H1 (cell line): ENCODE data around the gene CCDC183. TPM values are rescaled to one million over a fixed set of nuclear protein-coding genes. Genes with fewer than 3 reads are reported as not detected.

ENCODE experiments used
- CTCF ChIA-PET: fragments of 300-600 bp; sonication (Branson Sonifier 250); formaldehyde crosslinking; loops from one replicate; lab custom pipeline; 2021; ENCODE audit not compliant: partially characterized antibody; lab: Charles Lee
- POLR2A ChIA-PET: fragments of 300-600 bp; sonication (Branson Sonifier 250); formaldehyde crosslinking; loops from one replicate; lab custom pipeline; 2021; ENCODE audit warnings: inconsistent platforms; ENCODE audit not compliant: partially characterized antibody; lab: Charles Lee
- DNase-seq, 2 experiments: peaks; one replicate each; pipeline versions ENCODE4 v3.0.0 to v3.0.0-alpha.2; 2010 to 2022; ENCODE audit warnings: low spot score in 2 of 2, low read depth in 1 of 2, mixed read lengths in 1 of 2
- FAIRE-seq: peaks from 2 replicates; lab custom pipeline; 2011; peaks lifted over from hg19 to GRCh38; lab: Jason Lieb, UNC
- H2AFZ ChIP-seq: 2 replicates; pipeline ENCODE4 v1.8.1; 2012; ENCODE audit warnings: low read length, inconsistent platforms
- H2AK5ac ChIP-seq: 2 replicates; pipeline ENCODE4 v1.6.1; 2013; ENCODE audit warnings: low read depth, low read length
- H2BK120ac ChIP-seq: replicated peaks from 2 replicates; pipeline ENCODE3; 2013; ENCODE audit warnings: low read depth, low read length, inconsistent platforms
- H2BK12ac ChIP-seq: 2 replicates; pipeline ENCODE4 v1.6.1; 2013; ENCODE audit warnings: low read depth, low read length
- H2BK15ac ChIP-seq: 2 replicates; pipeline ENCODE4 v1.6.1; 2013; ENCODE audit warnings: low read length
- H2BK20ac ChIP-seq: 2 replicates; pipeline ENCODE4 v1.6.1; 2013; ENCODE audit warnings: low read length
- H2BK5ac ChIP-seq: 2 replicates; pipeline ENCODE4 v1.6.1; 2013; ENCODE audit warnings: low read depth, low read length
- H3K14ac ChIP-seq: 2 replicates; pipeline ENCODE4 v1.6.1; 2013; ENCODE audit warnings: inconsistent platforms; ENCODE audit not compliant: insufficient read length
- H3K18ac ChIP-seq: 2 replicates; pipeline ENCODE4 v1.6.1; 2013; ENCODE audit warnings: low read length; ENCODE audit errors: extremely low read depth
- H3K23ac ChIP-seq: 2 replicates; pipeline ENCODE4 v1.6.1; 2013; ENCODE audit warnings: inconsistent platforms; ENCODE audit not compliant: insufficient read length
- H3K23me2 ChIP-seq: 2 replicates; pipeline ENCODE4 v1.6.1; 2013; ENCODE audit warnings: low read depth, low read length
- H3K27ac ChIP-seq: 2 replicates; pipeline ENCODE4 v1.6.1; 2011; ENCODE audit warnings: low read depth, low read length, inconsistent platforms
- H3K27me3 ChIP-seq, 4 experiments: replicated peaks in 1 of 4; 1 replicate in 1 of 4; 2 replicates in 3 of 4; pipeline versions ENCODE4 v1.6.1 to v1.8.1; 2011 to 2013; ENCODE audit warnings: low read length in 3 of 4, mild to moderate bottlenecking in 3 of 4, inconsistent platforms in 2 of 4, mixed read lengths in 2 of 4, moderate library complexity in 1 of 4; ENCODE audit not compliant: control insufficient read depth in 3 of 4, insufficient read depth in 3 of 4; ENCODE audit errors: extremely low read depth in 1 of 4
- H3K36me3 ChIP-seq, 4 experiments: 2 replicates each; pipeline versions ENCODE4 v1.6.1 to v1.8.1; 2011 to 2013; ENCODE audit warnings: mild to moderate bottlenecking in 4 of 4, low read length in 3 of 4, moderate library complexity in 2 of 4, control low read depth in 1 of 4, inconsistent platforms in 1 of 4; ENCODE audit not compliant: insufficient read depth in 4 of 4, control insufficient read depth in 2 of 4
- H3K4ac ChIP-seq: replicated peaks from 2 replicates; pipeline ENCODE3; 2013; ENCODE audit warnings: low read length, low read depth, mixed read lengths, inconsistent platforms; ENCODE audit not compliant: insufficient read length
- H3K4me1 ChIP-seq, 4 experiments: replicated peaks in 1 of 4; 1 replicate in 1 of 4; 2 replicates in 3 of 4; pipeline versions ENCODE4 v1.6.1 to v1.8.1; 2011 to 2013; ENCODE audit warnings: low read length in 3 of 4, inconsistent platforms in 2 of 4, mixed read lengths in 1 of 4; ENCODE audit not compliant: insufficient read depth in 4 of 4, control insufficient read depth in 3 of 4
- H3K4me2 ChIP-seq, 2 experiments: 2 replicates each; pipeline versions ENCODE4 v1.6.1 to v1.8.1; 2011 to 2013; ENCODE audit warnings: low read depth in 2 of 2, low read length in 2 of 2, control low read depth in 1 of 2, inconsistent platforms in 1 of 2, mild to moderate bottlenecking in 1 of 2; ENCODE audit not compliant: insufficient read depth in 1 of 2
- H3K4me3 ChIP-seq, 4 experiments: fragments of 200-600, 300-600 bp in 1 of 4; sonication (generic), shearing (Covaris generic), sonication (Bioruptor Twin) in 1 of 4; 2 replicates each; pipeline versions ENCODE4 v1.5.1 to v1.8.1; 2011 to 2016; ENCODE audit warnings: low read length in 4 of 4, low read depth in 3 of 4, control low read depth in 2 of 4, inconsistent platforms in 2 of 4, mild to moderate bottlenecking in 2 of 4, mixed read lengths in 1 of 4, moderate library complexity in 1 of 4; ENCODE audit not compliant: insufficient read depth in 2 of 4; ENCODE audit errors: extremely low read depth in 1 of 4
- H3K56ac ChIP-seq: replicated peaks from 2 replicates; pipeline ENCODE3; 2013; ENCODE audit warnings: low read depth, mild to moderate bottlenecking, mixed read lengths, low read length, inconsistent platforms; ENCODE audit not compliant: insufficient read length
- H3K79me1 ChIP-seq: 2 replicates; pipeline ENCODE4 v1.6.1; 2013; ENCODE audit warnings: low read depth, low read length, control low read depth
- H3K79me2 ChIP-seq, 2 experiments: 2 replicates each; pipeline versions ENCODE4 v1.6.1 to v1.8.1; 2012 to 2013; ENCODE audit warnings: low read length in 2 of 2, mild to moderate bottlenecking in 2 of 2, inconsistent platforms in 1 of 2; ENCODE audit not compliant: insufficient read depth in 2 of 2, control insufficient read depth in 1 of 2
- H3K9ac ChIP-seq, 4 experiments: replicated peaks in 1 of 4; 1 replicate in 1 of 4; 2 replicates in 3 of 4; pipeline versions ENCODE4 v1.6.1 to v1.8.1; 2011 to 2013; ENCODE audit warnings: low read depth in 3 of 4, low read length in 3 of 4, control low read depth in 2 of 4, mild to moderate bottlenecking in 2 of 4, moderate library complexity in 2 of 4, inconsistent platforms in 1 of 4; ENCODE audit errors: extremely low read depth in 1 of 4
- H3K9me3 ChIP-seq, 2 experiments: 2 replicates each; pipeline versions ENCODE4 v1.6.1 to v1.8.1; 2012 to 2013; ENCODE audit warnings: mild to moderate bottlenecking in 2 of 2, moderate library complexity in 2 of 2, control low read depth in 1 of 2, inconsistent platforms in 1 of 2, low read depth in 1 of 2, low read length in 1 of 2, mixed read lengths in 1 of 2; ENCODE audit not compliant: insufficient read depth in 2 of 2
- H4K20me1 ChIP-seq, 2 experiments: replicated peaks in 1 of 2; 2 replicates each; pipeline versions ENCODE3 to v1.8.1; 2011 to 2013; ENCODE audit warnings: inconsistent platforms in 2 of 2, low read length in 2 of 2, mild to moderate bottlenecking in 1 of 2; ENCODE audit not compliant: insufficient read depth in 2 of 2, control insufficient read depth in 1 of 2
- H4K5ac ChIP-seq: 2 replicates; pipeline ENCODE4 v1.6.1; 2013; ENCODE audit warnings: low read length, low read depth, mixed read lengths, inconsistent platforms; ENCODE audit not compliant: insufficient read length
- H4K8ac ChIP-seq: 2 replicates; pipeline ENCODE4 v1.8.0; 2013; ENCODE audit warnings: mild to moderate bottlenecking, moderate library complexity, low read length, inconsistent platforms; ENCODE audit not compliant: insufficient read depth; ENCODE audit errors: extremely low read depth
- H4K91ac ChIP-seq: replicated peaks from 2 replicates; pipeline ENCODE3; 2013; ENCODE audit warnings: low read length, mixed read lengths, inconsistent platforms; ENCODE audit not compliant: insufficient read length
- BRCA1 ChIP-seq: IDR thresholded peaks from 2 replicates; pipeline ENCODE4 v1.6.1; 2012; ENCODE audit warnings: low read depth, low read length, improper control_type of control experiment
- CHD2 ChIP-seq: IDR thresholded peaks from 2 replicates; pipeline ENCODE4 v1.6.1; 2012; ENCODE audit warnings: low read length, improper control_type of control experiment
- CREB1 ChIP-seq: IDR thresholded peaks from 2 replicates; pipeline ENCODE4 v1.6.1; 2012; ENCODE audit warnings: inconsistent platforms
- EZH2 ChIP-seq: fragments of 200-600 bp; sonication (generic); IDR thresholded peaks from 2 replicates; pipeline ENCODE4 v1.7.1; 2012; ENCODE audit warnings: low read depth, mild to moderate bottlenecking, moderate library complexity, low read length, inconsistent platforms; ENCODE audit not compliant: severe bottlenecking
- POLR2AphosphoS5 ChIP-seq: IDR thresholded peaks from 2 replicates; pipeline ENCODE4 v1.6.1; 2011; ENCODE audit warnings: low read depth, low read length
- WGBS, 2 experiments: shearing (Covaris generic) in 1 of 2; methylation state at CpG; one replicate each; pipeline versions ENCODE4 v1.1.6 to v1.1.7; 2013 to 2015; ENCODE audit warnings: low lambda C conversion rate in 2 of 2, mixed read lengths in 2 of 2, inconsistent platforms in 1 of 2, low coverage in 1 of 2, missing lambda C conversion rate in 1 of 2; ENCODE audit not compliant: insufficient replicate concordance in 2 of 2, insufficient coverage in 1 of 2, insufficient read length in 1 of 2; ENCODE audit errors: extremely low coverage in 1 of 2, missing lambda C conversion rate in 1 of 2; 5-methylcytosine and 5-hydroxymethylcytosine counted together
- polyA plus RNA-seq, 7 experiments: library from polyadenylated mRNA; depleted of rRNA in 3 of 7; stranded (reverse) in 5 of 7; unstranded in 2 of 7; fragments of >200 nt in 5 of 7; fragments of 200-250 nt in 2 of 7; gene quantifications; 1 replicate in 5 of 7; 2 replicates in 1 of 7; 4 replicates in 1 of 7; pipeline versions ENCODE4 v1.2.1 to v1.2.3, GENCODE V29; 2011 to 2013; ENCODE audit warnings: missing spikeins in 2 of 7, mixed read lengths in 2 of 7
- total RNA-seq: library from RNA; stranded (reverse); fragmentation: NEBNext Ultra II Directional; extraction: Animal tissue kit (Norgen Biotek cat#: 25700); gene quantifications from 2 replicates; pipeline ENCODE4 v1.2.1, GENCODE V29; 2021
- TF ChIP-seq, protein P1 (sequence below): IDR thresholded peaks from 2 replicates; pipeline ENCODE4 v1.6.1; 2012; ENCODE audit warnings: inconsistent platforms

CCDC183 gene
- total and polyA plus RNA-seq, 2 of the 8 experiments (the other 6 are each of a cell fraction or from before 2014, with no cell fraction given), result 0.51 to 1.6 TPM

DNA sequence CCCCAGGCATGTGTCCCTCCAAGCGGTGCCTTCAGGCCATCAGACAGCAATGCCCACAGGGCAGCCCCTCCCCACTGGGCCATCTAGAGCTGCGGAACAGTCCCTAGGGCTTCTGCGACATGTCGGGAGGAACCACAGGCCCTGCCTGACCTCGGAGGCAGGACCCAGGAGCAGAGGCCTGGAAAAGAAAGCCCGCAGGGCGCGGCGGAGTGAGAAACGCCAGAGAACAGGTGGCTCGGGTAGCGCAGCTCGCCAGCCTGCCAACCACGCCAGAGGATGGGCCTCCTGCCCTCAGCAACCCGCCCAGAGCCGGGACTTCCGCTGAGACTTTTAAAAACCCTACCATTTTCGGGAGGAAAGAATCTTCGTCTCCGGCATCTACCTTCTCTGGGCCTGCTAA lies 38.8 kb upstream of the CCDC183 start:
- Histone ChIP-seq H2BK120ac (no peak overlapping the region), H2AK5ac (no peak overlapping the region), H3K14ac (no peak overlapping the region), H4K5ac (no peak overlapping the region), H2BK20ac (no peak overlapping the region), H3K9me3 (peaks cover 0 to 6% of the 10 kb centered on the region in 2 experiments; a peak in 1 of 4 replicates), H3K4ac (no peak overlapping the region), H3K79me2 (no peaks in the 10 kb centered on the region), H3K36me3 (no peaks in the 10 kb centered on the region), H2BK15ac (no peak overlapping the region), H3K23ac (no peak overlapping the region), H3K27ac (no peak overlapping the region), H3K4me1 (peaks cover 0 to 6% (median 2%) of the 10 kb centered on the region in 4 experiments; a peak in 4 of 7 replicates), H3K4me3 (no peak overlapping the region), H3K79me1 (no peaks in the 10 kb centered on the region), H2BK12ac (no peak overlapping the region), H4K8ac (no peak overlapping the region), H2BK5ac (no peak overlapping the region), H3K9ac (no peak overlapping the region), H2AFZ (no peak overlapping the region), H3K27me3 (no peaks in the 10 kb centered on the region), H3K23me2 (no peaks in the 10 kb centered on the region), H4K91ac (no peak overlapping the region), H4K20me1 (no peaks in the 10 kb centered on the region), H3K4me2 (no peak overlapping the region), H3K56ac (no peak overlapping the region), H3K18ac (no peak overlapping the region)
- FAIRE-seq, result no peak
- ChIA-PET CTCF (interaction anchor here (0.6 to 5.1 kb wide), 20 partner anchors 8 to 313 kb away, joined by 3 to 42 read pairs (median 5); partner anchors contain the start of genes AJM1, LCN10, LCN6 and SAPCD2), POLR2A (interaction anchor here (1.4 to 3.0 kb wide), 4 partner anchors 16 to 32 kb away, joined by 4 to 26 read pairs (median 6); no protein-coding TSS in a partner anchor)
- DNase-seq, result no peak
- WGBS, 2 experiments, result 89% methylated on average over 16 of the region's 20 CpGs; no CpG with 5 or more reads in 1 of the 2 experiments
- no peak for TF ChIP-seq CREB1
- TF ChIP-seq CHD2, result no peak
- TF ChIP-seq, protein P1, sequence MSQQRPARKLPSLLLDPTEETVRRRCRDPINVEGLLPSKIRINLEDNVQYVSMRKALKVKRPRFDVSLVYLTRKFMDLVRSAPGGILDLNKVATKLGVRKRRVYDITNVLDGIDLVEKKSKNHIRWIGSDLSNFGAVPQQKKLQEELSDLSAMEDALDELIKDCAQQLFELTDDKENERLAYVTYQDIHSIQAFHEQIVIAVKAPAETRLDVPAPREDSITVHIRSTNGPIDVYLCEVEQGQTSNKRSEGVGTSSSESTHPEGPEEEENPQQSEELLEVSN, result no peak
- no peak for TF ChIP-seq EZH2
- TF ChIP-seq BRCA1, result no peak
- no peak for TF ChIP-seq POLR2AphosphoS5
